Chondrocyte (in vitro differentiated cells): ENCODE data around the gene SNX30. TPM values are rescaled to one million over a fixed set of nuclear protein-coding genes. Genes with fewer than 3 reads are reported as not detected.

Experiments used
- DNase-seq: peaks from one replicate; pipeline ENCODE4 v3.0.0; 2021; ENCODE audit warnings: mixed read lengths, low spot score
- H3K27ac Mint-ChIP-seq: one replicate; pipeline ENCODE4 v1.8.0; 2021; ENCODE audit warnings: mild to moderate bottlenecking, moderate library complexity, mixed read lengths; ENCODE audit not compliant: unreplicated experiment
- H3K27me3 Mint-ChIP-seq: 2 replicates; pipeline ENCODE4 v1.8.0; 2021; ENCODE audit warnings: low read depth, mixed read lengths
- H3K36me3 Mint-ChIP-seq: 2 replicates; pipeline ENCODE4 v1.8.0; 2021; ENCODE audit warnings: low read depth, mixed read lengths
- H3K4me1 Mint-ChIP-seq: 2 replicates; pipeline ENCODE4 v1.8.0; 2021; ENCODE audit warnings: low read depth, mild to moderate bottlenecking, mixed read lengths
- H3K4me3 Mint-ChIP-seq: one replicate; pipeline ENCODE4 v1.8.0; 2021; ENCODE audit warnings: mild to moderate bottlenecking, moderate library complexity, mixed read lengths; ENCODE audit not compliant: unreplicated experiment
- H3K9me3 Mint-ChIP-seq: 2 replicates; pipeline ENCODE4 v1.8.0; 2021; ENCODE audit warnings: low read depth, mixed read lengths
- total RNA-seq: library from RNA; stranded (reverse); gene quantifications from 3 replicates; pipeline ENCODE4 v1.2.1, GENCODE V29; 2021
- TF ChIP-seq, protein P1 (sequence below): fragments of 200-600 bp; sonication (generic); IDR thresholded peaks from 2 replicates; pipeline ENCODE4 v1.5.0; 2021; ENCODE audit warnings: antibody characterized with exemption, mild to moderate bottlenecking, moderate library complexity

Gene SNX30
- total RNA-seq, 1 donor from 2014 or later = 19.9 TPM

DNA sequence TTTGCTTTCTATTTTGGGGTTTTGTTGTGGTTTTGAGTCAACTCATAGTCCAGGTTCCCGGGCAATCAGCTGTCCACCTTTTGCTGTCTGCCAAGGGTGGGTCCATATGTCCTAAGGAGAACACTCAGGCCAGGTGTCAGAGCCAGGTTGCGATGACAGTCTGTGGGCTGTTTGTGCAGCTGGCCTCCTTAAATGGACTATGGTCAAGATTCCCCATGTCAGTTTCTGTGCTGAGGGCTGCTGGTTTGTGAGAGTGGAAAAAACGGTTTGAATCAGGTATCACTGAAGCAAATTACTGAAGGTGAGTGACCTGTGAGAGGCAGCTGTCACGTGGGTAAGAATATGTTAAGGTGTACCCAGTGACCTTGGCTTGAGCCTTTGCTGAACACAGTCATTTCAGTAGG is 33.0 kb downstream of the SNX30 start:
- H3K4me1 Mint-ChIP-seq = peaks cover 51% of the 10 kb centered on the region
- no peaks in the 10 kb centered on the region for H3K36me3 Mint-ChIP-seq
- H3K27ac Mint-ChIP-seq = no peak overlapping the region

DNA sequence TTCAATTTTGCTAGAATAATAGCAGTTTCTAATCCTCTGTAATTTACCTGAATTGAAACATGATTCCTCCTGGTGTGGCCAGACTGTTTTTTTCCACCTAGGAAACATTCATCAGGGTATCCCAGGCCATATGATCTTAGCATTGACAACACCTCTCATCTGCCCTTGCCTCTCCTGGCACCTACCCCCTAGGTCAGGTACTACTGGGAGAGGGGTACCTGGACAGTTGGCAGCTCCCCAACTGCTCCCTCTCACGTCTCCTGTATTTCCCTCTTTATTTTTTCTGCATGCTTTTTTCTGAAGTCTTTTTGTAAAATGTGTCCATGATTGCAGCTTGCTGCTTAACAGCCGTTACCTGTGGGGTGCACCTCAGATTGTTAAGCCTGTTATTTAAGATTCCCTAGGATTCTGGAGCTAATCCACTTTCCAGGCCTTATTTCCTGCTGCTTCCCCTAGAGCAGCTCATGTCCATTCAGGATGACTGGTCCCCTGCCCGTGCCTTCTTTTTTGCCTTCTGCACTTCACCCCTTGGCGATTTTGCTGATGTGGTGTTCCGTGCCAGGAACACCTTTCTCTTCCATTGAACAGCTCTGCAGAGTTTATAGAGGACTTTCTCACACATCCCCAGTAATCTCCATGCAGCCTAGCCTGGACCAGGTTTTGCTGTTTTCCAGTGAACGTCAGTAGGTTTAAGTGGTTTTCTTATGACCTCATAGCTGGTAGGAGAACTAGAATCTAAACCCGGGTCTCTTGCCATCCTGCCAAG is 33.6 kb downstream of the SNX30 start:
- TF ChIP-seq, protein P1, sequence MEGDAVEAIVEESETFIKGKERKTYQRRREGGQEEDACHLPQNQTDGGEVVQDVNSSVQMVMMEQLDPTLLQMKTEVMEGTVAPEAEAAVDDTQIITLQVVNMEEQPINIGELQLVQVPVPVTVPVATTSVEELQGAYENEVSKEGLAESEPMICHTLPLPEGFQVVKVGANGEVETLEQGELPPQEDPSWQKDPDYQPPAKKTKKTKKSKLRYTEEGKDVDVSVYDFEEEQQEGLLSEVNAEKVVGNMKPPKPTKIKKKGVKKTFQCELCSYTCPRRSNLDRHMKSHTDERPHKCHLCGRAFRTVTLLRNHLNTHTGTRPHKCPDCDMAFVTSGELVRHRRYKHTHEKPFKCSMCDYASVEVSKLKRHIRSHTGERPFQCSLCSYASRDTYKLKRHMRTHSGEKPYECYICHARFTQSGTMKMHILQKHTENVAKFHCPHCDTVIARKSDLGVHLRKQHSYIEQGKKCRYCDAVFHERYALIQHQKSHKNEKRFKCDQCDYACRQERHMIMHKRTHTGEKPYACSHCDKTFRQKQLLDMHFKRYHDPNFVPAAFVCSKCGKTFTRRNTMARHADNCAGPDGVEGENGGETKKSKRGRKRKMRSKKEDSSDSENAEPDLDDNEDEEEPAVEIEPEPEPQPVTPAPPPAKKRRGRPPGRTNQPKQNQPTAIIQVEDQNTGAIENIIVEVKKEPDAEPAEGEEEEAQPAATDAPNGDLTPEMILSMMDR = no peak
- H3K9me3 Mint-ChIP-seq = no peaks in the 10 kb centered on the region
- H3K4me1 Mint-ChIP-seq = peaks cover 58% of the 10 kb centered on the region
- peak overlapping the region; percentile 29 for H3K27ac Mint-ChIP-seq
- no peak overlapping the region for H3K4me3 Mint-ChIP-seq
- H3K36me3 Mint-ChIP-seq = no peaks in the 10 kb centered on the region
- no peak for DNase-seq
- H3K27me3 Mint-ChIP-seq = no peaks in the 10 kb centered on the region

More for the DNA sequence above, 33.0 kb downstream of the SNX30 start:
- TF ChIP-seq, protein P1 = no peak
- DNase-seq = no peak
- H3K4me3 Mint-ChIP-seq = no peak overlapping the region
- no peaks in the 10 kb centered on the region for H3K9me3 Mint-ChIP-seq
- H3K27me3 Mint-ChIP-seq = no peaks in the 10 kb centered on the region

DNA sequence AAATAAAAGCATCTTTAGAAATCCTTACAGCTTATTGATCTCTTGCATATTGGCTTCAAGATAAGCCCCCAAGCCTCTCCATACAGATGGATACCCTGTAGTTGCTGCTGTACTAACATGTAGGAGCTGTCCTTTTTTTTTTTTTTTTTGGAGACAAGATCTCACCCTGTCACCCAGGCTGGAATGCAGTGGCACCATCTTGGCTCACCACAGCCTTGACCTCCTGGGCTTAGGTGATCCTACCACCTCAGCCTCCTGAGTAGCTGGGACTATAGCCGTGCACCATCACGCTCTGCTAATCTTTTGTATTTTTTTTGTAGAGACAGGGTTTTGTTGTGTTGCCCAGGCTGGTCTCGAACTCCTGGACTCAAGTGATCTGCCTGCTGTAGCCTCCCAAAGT is 35.4 kb downstream of the SNX30 start:
- TF ChIP-seq, protein P1 = no peak
- no peak overlapping the region for H3K27ac Mint-ChIP-seq
- no peak overlapping the region for H3K4me3 Mint-ChIP-seq
- H3K36me3 Mint-ChIP-seq = no peaks in the 10 kb centered on the region
- peaks cover 72% of the 10 kb centered on the region for H3K4me1 Mint-ChIP-seq
- no peaks in the 10 kb centered on the region for H3K27me3 Mint-ChIP-seq
- no peaks in the 10 kb centered on the region for H3K9me3 Mint-ChIP-seq
- DNase-seq = no peak

DNA sequence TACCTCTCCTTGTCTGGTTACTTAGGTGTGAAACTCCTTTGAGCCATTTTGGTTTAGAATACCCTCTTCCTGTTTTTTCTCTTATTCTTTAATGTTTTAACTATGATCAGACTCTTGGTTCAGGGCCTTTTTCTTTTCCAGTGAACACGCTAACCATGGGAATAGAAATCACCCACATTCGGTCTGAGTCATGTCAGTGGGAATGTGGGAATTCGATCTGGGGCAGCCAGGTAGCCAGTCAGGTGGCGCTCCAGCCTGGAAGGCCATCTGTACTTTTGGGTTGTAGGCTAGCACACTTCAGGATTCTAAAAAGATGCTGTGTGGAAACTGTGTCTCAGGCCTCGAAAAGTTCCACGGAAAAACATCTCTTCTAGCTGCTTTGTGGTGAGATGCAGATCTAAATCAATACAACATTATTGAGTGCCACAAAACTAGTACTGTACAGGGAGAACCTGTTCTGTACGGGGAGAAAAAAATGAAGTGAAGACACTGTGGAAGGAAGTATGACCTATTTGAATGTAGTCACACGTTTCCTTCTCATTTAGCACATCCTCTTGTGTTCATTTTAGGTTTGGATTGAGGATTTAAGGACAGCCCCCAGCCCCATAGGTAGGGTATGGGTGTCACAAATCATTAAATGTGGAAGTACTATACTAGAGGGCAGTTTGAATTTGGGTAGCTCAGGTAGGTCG is 36.4 kb downstream of the SNX30 start:
- Mint-ChIP-seq H3K4me1 (peaks cover 73% of the 10 kb centered on the region), H3K27ac (peak overlapping the region; percentile 49), H3K27me3 (no peaks in the 10 kb centered on the region), H3K9me3 (no peaks in the 10 kb centered on the region), H3K4me3 (no peak overlapping the region), H3K36me3 (no peaks in the 10 kb centered on the region)
- TF ChIP-seq, protein P1 = no peak
- DNase-seq = no peak

DNA sequence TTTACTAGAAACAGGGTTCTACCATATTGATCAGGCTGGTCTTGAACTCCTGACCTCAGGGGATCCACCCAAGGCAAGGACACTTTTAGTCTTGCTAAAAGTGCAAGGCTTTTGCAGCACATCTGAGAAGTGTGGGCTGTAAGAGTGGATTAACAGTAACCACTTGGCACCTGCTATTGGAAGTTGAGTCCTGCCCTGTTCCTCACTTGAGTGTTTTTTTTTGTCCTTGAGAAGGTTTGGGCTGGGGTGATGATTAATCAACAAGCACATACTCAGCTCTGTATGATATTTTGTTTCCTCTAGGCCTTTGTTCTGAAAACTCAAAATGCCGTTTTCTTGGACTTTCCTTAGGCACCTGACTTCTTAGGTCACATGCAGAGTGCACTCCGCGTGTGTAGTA is 37.4 kb downstream of the SNX30 start:
- TF ChIP-seq, protein P1 = no peak
- H3K27ac Mint-ChIP-seq = peak overlapping the region; percentile 84
- peaks cover 74% of the 10 kb centered on the region for H3K4me1 Mint-ChIP-seq
- H3K27me3 Mint-ChIP-seq = no peaks in the 10 kb centered on the region
- no peaks in the 10 kb centered on the region for H3K9me3 Mint-ChIP-seq
- H3K36me3 Mint-ChIP-seq = no peaks in the 10 kb centered on the region
- H3K4me3 Mint-ChIP-seq = no peak overlapping the region
- DNase-seq = no peak
